Activated T-cell treated with anti-CD3 and anti-CD28 coated beads for 1 hour (primary cell): ENCODE data around the gene PAIP1.
"Not testable (repeated sequence)": the region's sequence is repeated elsewhere in the genome, so short reads cannot be mapped to it uniquely, and the experiment has no call there.

ENCODE experiments used
- DNase-seq: peaks from one replicate; pipeline ENCODE4 v3.0.0-alpha.2; 2020; ENCODE audit warnings: low read depth

Gene PAIP1

DNA sequence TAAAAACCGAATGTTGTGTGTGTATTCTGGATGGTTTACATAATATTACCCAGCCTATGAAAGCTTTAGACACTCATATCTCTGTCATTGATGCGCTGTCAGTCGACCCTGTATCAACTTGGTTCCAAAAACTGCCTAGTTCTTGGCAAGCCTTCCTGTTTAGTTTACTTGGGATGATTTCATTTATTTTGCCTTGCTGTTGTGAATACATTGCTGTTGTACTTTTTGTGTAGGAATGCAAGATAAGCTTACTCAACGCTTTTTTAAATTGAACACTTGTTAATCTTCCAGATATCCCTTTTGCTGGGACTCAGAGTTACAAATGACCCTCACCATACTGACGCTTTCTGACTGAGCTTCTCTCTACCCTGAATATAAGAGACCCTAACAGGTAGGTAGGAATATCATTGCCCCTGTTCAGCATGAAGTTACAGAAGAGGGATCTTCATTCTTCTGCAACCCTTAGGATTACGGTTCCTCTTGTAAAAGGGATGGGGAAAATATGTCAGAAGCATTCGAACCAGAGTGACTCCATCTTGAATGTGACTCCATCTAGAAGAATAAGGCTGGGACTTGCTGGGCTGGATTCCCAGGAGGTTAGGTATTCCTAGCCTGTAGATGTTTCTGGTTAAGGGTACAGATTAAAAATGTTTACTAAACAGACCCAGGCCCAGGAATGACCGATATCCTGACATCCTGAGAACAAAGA, 13.7 kb upstream of the PAIP1 start:
- no peak for DNase-seq

DNA sequence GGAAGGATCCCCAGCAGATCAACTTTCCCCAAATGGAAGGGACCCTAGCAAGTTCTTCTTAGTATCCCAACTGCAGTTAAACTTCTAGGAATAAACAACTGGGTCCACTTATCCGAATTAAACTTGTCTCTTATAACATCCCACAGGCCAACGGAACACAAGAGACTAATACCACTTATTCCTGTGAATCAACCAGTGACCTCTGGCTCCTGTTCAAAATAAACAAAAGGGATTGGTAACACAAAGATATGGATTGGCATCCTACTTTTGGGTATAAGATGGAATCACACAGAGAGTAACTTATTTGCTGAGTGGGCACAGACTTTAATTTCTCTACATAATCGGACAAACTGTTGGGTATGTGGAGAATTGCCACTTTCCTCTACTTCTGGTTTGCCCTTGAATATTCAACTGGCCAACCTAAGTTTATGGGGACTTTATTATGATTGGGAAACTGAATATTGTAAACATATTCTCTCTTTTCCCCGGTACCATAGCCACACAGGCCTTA, 12.4 kb upstream of the PAIP1 start:
- DNase-seq, result no peak

DNA sequence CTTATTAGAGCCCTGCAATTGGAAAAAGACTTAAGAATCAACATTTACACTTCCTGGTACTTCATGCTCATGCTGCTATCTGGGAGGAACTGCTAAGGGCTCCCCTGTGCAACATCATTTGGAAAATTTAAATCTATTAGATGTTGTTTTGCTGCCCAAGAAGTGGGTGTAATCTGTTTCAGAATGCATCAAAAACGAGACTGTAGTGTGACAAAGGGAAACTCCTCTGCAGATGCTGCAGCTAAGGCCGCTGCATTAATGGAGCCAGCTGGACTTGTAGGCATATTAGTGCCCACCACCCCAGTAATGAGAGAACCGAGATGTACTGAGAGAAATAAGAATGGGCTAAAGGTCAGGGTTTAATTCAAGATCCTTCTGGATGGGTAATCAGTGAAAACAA, 11.1 kb upstream of the PAIP1 start:
- DNase-seq, result no peak

DNA sequence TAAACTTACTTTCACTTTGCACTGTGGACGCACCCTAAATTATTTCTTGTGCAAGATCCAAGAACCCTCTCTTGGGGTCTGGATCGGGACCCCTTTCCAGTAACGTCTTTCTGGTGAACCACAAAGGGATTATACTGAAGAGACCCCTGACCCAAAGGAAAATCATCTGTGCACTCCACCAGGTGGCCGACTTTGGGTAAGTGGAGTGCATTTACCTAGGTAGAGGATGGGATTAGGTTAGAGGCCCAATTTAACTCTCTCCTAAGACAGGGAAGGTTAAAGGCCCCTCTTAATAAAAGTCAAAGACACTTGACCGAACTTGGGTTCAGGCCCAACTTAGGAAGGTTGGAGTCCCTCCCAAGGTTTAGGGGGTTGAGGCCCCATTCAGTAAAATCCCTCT, 8.2 kb upstream of the PAIP1 start:
- DNase-seq, result no peak

DNA sequence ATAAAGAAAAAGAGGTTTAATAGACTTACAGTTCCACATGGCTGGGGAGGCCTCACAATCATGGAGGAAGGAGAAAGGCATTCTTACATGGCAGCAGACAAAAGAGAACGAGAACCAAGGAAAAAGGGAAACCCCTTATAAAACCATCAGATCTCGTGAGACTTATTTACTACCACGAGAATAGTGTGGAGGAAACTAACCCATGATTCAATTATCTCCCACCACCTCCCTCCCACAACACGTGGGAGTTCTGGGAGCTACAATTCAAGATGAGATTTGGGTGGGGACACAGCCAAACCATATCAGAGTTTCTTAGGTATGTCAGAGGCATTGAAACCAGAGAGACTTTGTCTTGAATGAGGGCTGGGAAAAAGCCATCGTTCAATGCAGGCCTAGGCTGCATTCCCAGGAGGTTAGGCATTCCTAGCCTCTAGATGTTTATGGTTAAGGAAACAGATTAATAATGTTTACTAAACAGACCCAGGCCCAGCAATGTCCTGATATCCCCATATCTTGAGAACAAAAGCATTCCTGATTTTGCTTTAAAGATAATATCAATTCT, 7.5 kb upstream of the PAIP1 start:
- DNase-seq, result no peak

DNA sequence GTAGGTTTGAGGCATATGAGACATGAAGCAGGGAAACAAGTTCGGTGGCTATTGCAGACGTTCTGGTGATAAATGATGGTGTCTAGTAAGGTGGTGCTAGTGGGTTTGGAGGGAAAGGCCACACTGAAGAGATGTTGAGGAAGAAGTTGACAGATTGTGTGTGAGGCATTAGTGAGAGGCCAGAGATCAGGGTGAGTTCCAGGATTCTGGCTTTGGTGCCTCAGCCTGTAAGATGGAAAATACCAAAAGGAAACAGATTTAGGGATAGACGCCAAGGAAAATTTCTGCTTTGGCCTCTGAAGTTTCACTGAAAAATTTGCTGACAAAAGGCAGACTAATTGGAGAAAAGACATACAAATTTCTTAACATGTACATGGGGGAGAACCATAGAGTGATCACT, 6.4 kb upstream of the PAIP1 start:
- DNase-seq, result no peak

DNA sequence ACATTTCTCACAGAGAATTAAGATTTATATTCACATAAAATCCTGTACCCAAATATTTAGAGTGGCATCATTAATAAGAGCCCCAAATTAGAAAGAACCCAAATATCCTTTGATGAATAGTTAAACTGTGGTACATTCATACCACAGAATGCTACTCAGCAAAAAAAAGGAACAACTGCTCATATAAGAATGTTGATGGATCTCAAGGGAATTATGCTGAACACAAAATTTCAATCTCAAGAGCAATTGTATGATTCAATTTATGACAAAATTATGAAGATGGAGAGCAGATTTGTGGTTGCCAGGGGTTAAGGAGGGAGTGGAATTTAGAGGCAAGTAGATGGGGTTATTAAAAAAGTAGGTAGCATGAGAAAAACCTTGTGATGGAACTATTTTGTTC, 4.5 kb upstream of the PAIP1 start:
- no peak for DNase-seq

DNA sequence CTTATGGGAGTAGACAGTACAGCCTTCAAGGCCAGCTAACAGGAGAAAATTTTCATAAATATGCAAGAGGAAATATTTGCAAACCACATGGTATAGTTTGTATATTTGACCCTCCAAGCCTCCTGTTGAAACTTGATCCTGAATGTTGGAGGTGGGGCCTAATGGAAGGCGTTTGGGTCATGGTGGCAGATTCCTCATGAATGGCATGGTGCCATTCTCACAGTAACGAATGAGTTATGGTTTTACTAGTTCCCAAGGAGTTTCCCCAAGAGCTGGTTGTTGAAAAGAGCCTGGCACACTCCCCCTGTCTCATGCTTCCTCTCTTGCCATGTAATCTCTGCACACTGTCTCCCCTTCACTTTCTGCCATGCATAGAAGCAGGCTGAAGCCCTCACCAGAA, 3.3 kb upstream of the PAIP1 start:
- DNase-seq, result no peak

DNA sequence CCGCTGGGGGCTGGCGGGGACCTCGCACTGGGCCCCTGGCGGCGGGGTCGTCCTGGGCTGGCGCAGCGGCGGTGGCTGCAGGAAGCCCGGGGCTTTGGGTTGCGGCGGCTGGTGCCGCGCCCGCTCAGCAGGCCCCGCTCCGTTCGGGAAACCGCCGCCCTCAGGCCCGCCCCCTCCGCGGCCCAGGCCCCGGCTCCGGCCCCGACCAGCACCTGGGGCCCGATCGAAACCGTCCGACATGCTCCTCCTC, 345 bp downstream of the PAIP1 start:
- not testable (repeated sequence) for DNase-seq

DNA sequence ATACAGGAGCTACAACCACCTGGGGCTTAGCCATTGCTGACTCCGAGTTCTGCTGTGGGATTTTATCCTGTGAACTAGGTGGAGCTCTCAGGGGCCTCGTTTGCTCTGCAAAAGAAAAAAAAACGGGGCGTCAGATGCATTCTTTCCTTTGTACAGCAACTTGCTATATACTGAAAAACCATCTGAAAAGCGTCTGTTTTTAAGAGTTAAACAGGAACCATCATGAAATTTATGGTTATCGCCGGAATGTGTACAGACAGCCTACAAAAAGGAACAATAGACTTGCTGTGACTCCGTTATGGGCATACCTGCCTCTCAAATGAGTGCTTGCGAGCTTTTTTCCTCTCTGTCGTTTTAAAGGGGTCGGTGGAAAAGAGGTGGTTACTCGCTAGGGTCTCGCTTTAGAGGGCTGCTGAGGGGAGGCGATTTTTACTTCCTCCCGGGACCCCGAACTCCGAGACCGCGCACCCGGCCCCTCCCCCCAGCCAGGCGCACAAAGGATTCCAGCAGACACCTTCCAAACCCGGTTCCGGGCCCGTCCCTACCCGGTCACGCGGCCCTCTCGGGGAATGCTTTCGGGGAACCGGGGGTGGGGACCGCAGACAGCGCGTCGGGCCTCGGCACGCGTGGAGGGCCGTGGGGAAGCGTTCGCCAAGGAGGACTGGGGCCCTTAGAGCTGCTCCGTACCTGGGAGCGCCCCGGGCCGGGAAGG, 826 bp downstream of the PAIP1 start:
- peak; percentile 15 for DNase-seq

DNA sequence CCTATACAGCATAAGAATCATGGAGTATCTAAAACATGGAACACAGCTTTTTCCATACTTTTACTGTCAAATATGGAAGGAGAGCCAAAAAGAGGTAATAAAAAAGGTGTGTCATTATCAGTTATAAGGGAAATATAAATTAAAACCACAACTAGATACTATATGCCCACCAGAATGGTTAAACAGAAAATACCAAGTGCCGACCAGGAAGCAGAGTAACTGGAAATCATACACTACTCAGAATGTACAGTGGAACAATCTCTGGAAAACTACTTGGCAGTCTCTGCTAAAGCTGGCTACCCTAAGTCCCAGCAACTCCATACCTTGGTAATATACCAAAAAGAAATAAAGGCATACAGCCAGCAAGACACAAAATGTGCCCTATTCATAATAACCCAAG, 2.4 kb downstream of the PAIP1 start:
- DNase-seq, result no peak

DNA sequence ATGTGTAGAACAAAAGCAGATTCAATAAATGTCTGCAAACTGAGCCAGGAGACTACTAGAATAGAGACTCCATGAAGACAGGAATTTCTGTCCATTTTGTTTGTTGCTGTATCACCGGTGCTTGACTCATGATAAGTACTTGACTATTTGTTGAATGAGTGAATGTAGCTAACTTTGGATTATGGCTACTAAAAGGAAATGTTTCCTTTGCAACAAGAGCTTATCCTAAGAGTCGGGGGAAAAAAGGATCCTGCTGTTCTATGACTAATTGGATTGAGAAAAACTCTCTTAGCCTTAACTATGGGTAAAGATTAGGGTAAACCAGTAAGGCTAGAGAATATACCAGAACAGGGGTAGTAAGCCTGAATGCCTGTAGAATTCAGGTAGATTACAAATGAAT, 3.5 kb downstream of the PAIP1 start:
- DNase-seq, result no peak

DNA sequence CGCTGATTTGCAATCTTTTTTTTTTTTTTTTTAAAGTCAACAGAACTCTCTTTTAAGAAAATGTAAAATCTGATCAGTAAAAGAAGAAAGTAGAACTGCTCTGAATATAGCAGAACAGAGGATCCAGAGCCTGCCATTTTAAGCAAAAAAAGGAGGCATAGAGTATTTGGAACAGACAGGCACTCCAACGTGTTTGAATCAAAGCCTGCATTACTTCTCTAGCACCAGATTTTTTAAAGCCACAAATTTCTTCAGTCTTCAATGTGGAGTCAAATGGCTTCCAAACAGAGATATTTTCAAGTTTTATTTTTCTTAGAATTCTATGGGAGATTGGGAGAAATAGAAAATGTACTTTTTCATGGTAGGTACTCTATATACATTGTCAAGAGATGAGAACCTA, 5.1 kb downstream of the PAIP1 start:
- DNase-seq, result no peak

DNA sequence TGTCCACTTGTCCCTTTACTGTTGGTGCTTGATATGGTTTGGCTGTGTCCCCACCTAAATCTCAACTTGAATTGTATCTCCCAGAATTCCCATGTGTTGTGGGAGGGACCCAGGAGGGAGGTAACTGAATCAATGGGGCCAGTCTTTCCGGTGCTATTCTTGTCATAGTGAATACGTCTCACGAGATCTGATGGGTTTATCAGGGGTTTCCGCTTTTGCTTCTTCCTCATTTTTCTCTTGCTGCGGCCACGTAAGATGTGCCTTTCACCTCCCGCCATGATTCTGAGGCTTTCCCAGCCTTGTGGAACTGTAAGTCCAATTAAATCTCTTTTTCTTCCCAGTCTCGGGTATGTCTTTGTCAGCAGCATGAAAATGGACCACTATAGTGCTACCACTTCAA, 7.6 kb downstream of the PAIP1 start:
- not testable (repeated sequence) for DNase-seq

DNA sequence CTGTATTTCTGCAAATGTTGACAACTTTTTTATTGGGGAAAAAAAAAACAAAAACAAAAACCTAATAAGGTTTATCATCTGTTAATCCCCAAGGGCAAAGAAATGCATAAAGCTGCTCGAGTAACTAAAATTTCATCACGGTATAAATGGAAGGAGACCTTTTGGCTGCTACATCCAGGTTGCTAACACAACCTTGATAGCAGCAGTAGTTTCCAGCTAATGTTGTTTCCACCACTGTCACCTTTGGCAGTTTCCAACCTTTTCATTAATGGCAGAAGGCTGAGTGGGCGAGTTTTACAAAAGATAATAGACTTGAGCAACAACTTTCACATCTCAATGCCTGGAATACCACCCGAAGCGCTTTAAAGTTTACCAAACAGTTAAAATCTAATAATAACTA, 8.5 kb downstream of the PAIP1 start:
- no peak for DNase-seq

DNA sequence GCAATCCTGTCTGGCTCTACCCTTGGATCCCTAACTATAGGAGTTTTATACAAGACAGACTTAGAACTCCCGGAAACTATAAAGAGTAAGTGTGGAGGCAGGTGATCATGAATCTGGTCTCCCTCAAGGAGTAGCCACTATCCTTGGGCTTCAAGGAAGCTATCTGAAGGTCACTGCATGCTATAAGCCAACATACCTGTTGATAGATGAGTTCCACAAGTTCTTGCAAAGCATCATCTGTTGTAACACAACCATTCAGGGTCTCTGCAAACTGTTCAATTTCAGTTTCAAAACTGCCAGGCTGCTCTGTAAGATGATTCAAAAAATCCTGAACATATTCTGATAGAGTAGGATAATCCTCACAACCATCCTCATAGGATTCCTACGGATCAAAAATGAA, 9.3 kb downstream of the PAIP1 start:
- DNase-seq, result no peak

DNA sequence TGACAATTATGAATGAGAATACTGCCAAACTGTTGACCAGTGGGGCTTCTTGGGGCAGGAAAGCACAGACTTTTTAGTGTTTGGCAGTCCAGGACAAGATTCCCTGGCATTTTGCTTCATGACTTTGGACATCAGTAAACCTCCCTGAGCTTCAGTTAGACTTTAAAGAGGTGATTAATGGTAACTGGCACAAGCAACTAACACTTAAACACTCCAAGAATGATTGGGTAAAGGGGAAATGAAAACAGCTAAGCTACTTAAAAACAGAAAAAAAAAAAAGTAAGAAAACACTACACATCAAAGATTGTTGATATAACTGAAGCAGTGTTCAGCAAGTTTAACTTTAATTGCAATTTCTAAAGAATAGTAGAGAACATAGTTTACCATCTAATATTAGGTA, 13.4 kb downstream of the PAIP1 start:
- DNase-seq, result no peak

DNA sequence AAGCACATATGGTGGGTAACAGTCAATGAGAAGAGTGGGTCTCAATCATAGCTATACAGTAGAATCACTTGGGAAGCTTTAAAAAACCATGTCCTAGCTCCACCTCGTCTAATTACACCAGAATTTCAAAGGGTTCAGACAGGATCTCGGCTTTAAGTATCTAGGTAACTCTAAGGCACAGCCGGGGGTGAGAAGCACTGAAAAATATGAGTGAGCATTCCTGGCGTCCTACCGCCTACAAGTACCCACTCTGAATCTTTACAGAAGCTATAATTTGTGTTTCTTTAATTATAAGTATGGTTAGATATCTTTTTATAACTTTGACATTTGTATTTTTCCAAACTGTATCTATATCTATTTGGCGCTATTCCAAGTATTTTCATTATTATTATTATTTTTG, 16.1 kb downstream of the PAIP1 start:
- DNase-seq, result no peak

DNA sequence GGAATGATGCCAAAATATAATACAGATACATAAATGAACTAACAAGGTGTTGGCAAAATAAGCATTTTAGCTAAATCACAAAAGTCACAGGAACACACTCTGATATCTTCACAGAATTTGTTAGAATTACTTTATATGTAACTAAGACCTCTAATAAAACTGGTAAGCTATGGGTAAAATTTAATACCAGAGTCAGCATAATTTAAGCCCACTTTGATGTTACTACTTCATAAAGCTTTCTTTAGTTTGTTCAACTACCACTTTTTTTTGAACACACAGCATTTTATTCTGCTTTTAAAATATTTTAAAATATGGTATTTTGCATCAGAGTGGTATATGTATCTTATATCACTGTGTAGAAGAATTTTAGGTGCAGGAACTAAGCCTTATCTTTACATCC, 19.9 kb downstream of the PAIP1 start:
- no peak for DNase-seq

DNA sequence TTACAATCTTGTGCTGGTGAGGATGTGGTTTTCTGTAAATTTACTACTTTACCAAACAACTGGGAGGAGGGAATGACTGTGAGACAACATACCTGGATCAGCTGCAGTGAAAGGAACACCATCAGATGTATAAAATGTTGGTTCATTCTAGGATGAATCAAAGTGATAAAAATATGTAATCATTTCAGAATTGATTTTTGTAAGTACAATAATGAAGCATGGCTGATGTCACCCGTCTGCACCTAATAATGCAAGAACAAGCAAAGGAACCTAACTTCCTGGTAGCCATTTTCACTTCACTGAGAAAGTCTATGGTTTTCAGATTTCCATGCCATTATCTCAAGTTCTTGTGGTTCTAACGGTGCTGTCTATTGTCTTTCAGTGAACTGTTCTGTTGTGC, 23.2 kb downstream of the PAIP1 start:
- no peak for DNase-seq

DNA sequence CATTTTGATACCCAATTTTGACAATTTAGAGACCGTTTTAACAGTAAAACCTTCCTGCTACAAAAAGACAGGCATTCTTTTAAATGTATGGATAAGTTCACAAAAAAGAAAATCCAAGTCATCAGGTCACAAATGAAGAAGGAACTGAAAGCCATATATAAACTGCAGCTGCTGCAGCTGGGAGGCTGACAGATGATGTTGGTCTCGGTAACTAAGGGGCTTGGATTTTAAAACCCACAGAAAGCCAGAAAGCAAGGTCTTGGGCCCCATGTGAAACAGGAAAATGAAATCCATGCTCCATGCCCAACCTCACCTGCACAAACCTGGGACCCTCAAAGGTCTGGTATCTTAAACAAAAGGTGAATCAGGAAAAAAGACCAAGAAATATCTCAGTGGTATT, 26.2 kb downstream of the PAIP1 start:
- DNase-seq, result no peak

DNA sequence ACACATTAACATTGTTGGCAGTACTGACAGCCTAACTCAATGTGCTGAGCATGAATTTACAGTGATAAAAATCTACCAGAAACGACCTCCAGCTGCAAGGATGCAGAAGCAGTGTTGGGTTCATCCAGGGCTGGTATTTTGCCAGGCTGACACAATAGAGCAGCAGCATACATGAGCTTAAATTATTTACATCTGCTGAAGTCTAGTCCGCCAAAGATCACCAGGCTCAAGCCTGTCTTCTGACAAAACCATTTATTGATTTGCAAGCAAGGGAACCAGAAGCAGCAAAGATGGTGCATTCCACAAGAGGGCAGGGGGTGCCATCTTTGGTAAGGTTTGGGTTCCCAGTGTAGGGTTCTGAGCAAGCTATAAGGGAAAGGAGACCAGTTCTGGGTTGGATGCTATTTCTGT, 33.2 kb downstream of the PAIP1 start:
- DNase-seq, result no peak

DNA sequence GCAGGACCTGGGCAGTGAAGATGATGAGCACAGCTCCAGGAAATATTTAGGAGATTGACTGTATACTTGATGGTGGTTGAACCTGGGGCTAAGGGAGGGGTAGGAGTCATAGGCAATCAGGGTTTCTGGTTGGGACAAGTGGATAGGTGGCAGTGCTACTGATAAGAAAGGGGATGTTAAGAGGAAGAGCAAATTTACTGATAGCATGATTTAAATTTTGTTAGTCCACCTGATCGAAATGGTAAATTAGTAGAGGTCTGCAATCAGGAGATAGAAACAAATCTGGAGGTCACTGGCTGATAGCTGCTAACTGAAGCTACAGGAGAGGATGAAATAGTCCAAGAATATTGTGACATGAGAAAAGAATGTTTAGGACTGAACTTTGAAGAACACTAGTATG, 36.3 kb downstream of the PAIP1 start:
- no peak for DNase-seq

DNA sequence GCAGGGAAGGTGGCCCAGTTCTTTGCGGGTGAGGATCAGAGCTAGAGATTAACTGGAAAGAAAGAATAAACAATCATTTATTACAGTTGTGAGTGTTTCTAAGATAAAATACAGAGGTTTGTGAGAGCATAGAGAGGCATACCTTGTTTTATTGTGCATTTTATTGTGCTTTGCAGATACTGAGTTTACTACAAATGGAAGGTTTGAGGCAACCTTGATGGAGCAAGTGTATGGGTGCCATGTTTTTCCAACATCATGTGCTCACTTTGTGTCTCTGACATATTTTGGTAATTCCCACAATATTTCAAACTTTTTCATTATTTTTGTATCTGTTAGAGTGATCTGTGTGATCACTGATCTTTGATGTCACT, 41.2 kb downstream of the PAIP1 start:
- DNase-seq, result no peak
